ENCODE data around the gene GRIP2.

The GRIP2 gene

GRCh38 chr3:14475621-14476020 is 64.5 kb downstream of the GRIP2 start:
- CTCF ChIA-PET: interaction anchor here (0.6 to 1.1 kb wide), 3 partner anchors 8 to 272 kb away, joined by 3 to 7 read pairs (median 4); no protein-coding TSS in a partner anchor
- Histone ChIP-seq H3K4me1 (ENCODE audit: control insufficient read depth, insufficient read depth, low read length) (peaks cover 6% of the 10 kb centered on the region; the same call in 1 of the 2 replicates), H3K4me3 (ENCODE audit: low read depth, low read length) (no peak overlapping the region), H3K36me3 (ENCODE audit: control insufficient read depth in 2 of 2, insufficient read depth in 1 of 2, low read length in 2 of 2) (peaks cover 0 to 15% of the 10 kb centered on the region in 2 experiments; a peak in 1 of 3 replicates), H3K27ac (ENCODE audit: extremely low read depth, low read depth, low read length) (no peak overlapping the region), H3K9me3 (ENCODE audit: control insufficient read depth, insufficient read depth, low read depth, low read length) (no peaks in the 10 kb centered on the region)
- POLR2A ChIA-PET: no interaction called here
- no peak for TF ChIP-seq GLI2 (tag by site-specific recombination; IDR thresholded peaks at IDR 0.05; ENCODE audit: borderline replicate concordance, low read depth)
- TF ChIP-seq ZNF138 (tag by site-specific recombination; IDR thresholded peaks at IDR 0.05; ENCODE audit: borderline replicate concordance): no peak
- TF ChIP-seq ZBTB11 (tag by site-specific recombination; conservative IDR thresholded peaks at IDR 0.05; ENCODE audit: low read depth): no peak

GRCh38 chr3:14474363-14475081 is 65.6 kb downstream of the GRIP2 start:
- peaks cover 0 to 12% of the 10 kb centered on the region in 2 experiments; a peak in 1 of 3 replicates for H3K36me3 ChIP-seq (ENCODE audit: control insufficient read depth in 2 of 2, insufficient read depth in 1 of 2, low read length in 2 of 2)
- POLR2A ChIA-PET: no interaction called here

GRCh38 chr3:14473411-14473891 is 66.7 kb downstream of the GRIP2 start:
- no peak overlapping the region for H3K4me3 ChIP-seq (ENCODE audit: low read depth, low read length)
- TF ChIP-seq PRDM6 (tag by site-specific recombination; IDR thresholded peaks at IDR 0.05) (peak; percentile 54; the same call in 1 of the 2 replicates), SETDB1 (IDR thresholded peaks at IDR 0.05; ENCODE audit: insufficient read length, low read length) (peak; percentile 66), ZNF133 (tag by site-specific recombination; IDR thresholded peaks at IDR 0.05) (no peak)
- POLR2A ChIA-PET: interaction anchor here (0.7 kb wide), 1 partner anchor 34 kb away, joined by 3 read pairs; no protein-coding TSS in a partner anchor
- H3K36me3 ChIP-seq (ENCODE audit: control insufficient read depth in 2 of 2, insufficient read depth in 1 of 2, low read length in 2 of 2): peaks cover 0 to 12% of the 10 kb centered on the region in 2 experiments; a peak in 1 of 3 replicates
- CTCF ChIA-PET: interaction anchor here (0.6 to 1.1 kb wide), 4 partner anchors 9 to 305 kb away, joined by 3 to 4 read pairs (median 4); no protein-coding TSS in a partner anchor
- peaks cover 6% of the 10 kb centered on the region; the same call in 1 of the 2 replicates for H3K4me1 ChIP-seq (ENCODE audit: control insufficient read depth, insufficient read depth, low read length)
- H3K9me3 ChIP-seq (ENCODE audit: control insufficient read depth, insufficient read depth, low read depth, low read length): no peaks in the 10 kb centered on the region
- peak overlapping the region; percentile 17; the same call in 1 of the 2 replicates for H3K27ac ChIP-seq (ENCODE audit: extremely low read depth, low read depth, low read length)

More at GRCh38 chr3:14474363-14475081, 65.6 kb downstream of the GRIP2 start:
- Histone ChIP-seq H3K27ac (ENCODE audit: extremely low read depth, low read depth, low read length) (no peak overlapping the region), H3K4me3 (ENCODE audit: low read depth, low read length) (no peak overlapping the region), H3K4me1 (ENCODE audit: control insufficient read depth, insufficient read depth, low read length) (peaks cover 6% of the 10 kb centered on the region; the same call in 1 of the 2 replicates), H3K9me3 (ENCODE audit: control insufficient read depth, insufficient read depth, low read depth, low read length) (no peaks in the 10 kb centered on the region)
- CTCF ChIA-PET: interaction anchor here (0.6 kb wide), 1 partner anchor 174 kb away, joined by 8 read pairs; no protein-coding TSS in a partner anchor
- TF ChIP-seq ZNF112 (tag by site-specific recombination; IDR thresholded peaks at IDR 0.05) (no peak), ZNF530 (tag by site-specific recombination; IDR thresholded peaks at IDR 0.05; ENCODE audit: low read depth) (no peak), ZIC2 (tag by site-specific recombination; IDR thresholded peaks at IDR 0.05) (peak; percentile 70)
